Measurements from ENCODE around the gene PNPLA2. TPM values are rescaled to one million over a fixed set of nuclear protein-coding genes. Genes with fewer than 3 reads are reported as not detected.
A peak's percentile ranks its signal among the peaks of the same experiment; 100 is the strongest.

Gene PNPLA2
- total and polyA plus RNA-seq, 7 donors, result 64.8 to 247 (median 125) TPM

DNA sequence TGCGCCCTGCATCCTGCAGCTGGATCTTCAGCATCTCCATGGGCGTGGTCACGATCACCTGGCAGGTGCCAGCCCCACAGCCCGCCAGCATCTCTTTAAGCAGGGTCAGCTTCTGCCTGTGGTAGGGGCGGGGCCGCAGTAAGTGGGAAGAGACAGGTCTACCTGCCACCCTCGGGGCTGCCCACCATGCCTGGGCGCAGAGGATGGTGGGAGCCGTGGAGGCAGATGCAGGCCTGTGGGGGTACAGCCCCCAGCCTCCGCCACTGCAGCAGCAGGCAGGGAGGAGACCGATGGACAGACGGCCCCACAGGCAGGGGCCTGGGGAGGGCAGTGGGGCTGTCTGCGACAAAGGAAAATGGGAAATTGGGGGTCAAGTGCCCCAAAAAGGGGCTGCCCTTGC lies 25.8 kb upstream of the PNPLA2 start:
- intact Hi-C loops (cut with DNase I), result no loop called here

DNA sequence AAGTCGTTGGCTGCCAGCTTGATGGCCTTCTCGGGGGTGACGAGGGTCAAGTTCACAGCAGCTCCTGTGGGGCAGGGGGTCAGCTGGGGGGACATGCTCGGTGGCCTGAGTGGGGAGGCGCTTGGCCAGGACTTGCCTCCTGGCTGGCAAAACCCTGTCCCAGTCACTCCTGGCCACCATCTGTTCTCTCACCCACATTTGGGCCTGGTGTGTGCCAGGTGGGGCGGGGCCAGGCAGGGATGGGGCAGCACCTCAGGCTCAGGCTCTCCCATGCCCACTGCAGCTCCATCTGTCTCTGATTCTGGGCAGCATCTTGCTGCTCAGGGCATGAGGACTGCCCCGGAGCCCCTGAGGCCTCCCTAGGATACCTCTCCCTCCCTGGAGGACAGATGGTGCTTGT lies 25.2 kb upstream of the PNPLA2 start:
- TF ChIP-seq, protein P1, sequence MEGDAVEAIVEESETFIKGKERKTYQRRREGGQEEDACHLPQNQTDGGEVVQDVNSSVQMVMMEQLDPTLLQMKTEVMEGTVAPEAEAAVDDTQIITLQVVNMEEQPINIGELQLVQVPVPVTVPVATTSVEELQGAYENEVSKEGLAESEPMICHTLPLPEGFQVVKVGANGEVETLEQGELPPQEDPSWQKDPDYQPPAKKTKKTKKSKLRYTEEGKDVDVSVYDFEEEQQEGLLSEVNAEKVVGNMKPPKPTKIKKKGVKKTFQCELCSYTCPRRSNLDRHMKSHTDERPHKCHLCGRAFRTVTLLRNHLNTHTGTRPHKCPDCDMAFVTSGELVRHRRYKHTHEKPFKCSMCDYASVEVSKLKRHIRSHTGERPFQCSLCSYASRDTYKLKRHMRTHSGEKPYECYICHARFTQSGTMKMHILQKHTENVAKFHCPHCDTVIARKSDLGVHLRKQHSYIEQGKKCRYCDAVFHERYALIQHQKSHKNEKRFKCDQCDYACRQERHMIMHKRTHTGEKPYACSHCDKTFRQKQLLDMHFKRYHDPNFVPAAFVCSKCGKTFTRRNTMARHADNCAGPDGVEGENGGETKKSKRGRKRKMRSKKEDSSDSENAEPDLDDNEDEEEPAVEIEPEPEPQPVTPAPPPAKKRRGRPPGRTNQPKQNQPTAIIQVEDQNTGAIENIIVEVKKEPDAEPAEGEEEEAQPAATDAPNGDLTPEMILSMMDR (IDR thresholded peaks at IDR 0.05), result no peak
- Histone ChIP-seq H3K36me3 (ENCODE audit: insufficient read depth in 1 of 2, low read depth in 1 of 2) (no peaks in the 10 kb centered on the region), H3K27ac (no peak overlapping the region), H3K9me3 (no peaks in the 10 kb centered on the region), H3K4me1 (peaks cover 19% of the 10 kb centered on the region), H3K27me3 (ENCODE audit: insufficient read depth in 3 of 3, low read length in 2 of 3) (peaks cover 0 to 31% (median 15%) of the 10 kb centered on the region in 3 donors), H3K4me3 (no peak overlapping the region)
- ATAC-seq, result peak in 1 of 4 donors; percentile 22
- intact Hi-C loops (cut with DNase I), result no loop called here
- peak in 1 of 2 donors; percentile 51 for DNase-seq
- WGBS, 3 donors, result 36 to 53% (median 38%) methylated on average over 6 to 7 of the region's 7 CpGs

More for the DNA sequence above, 25.8 kb upstream of the PNPLA2 start:
- H3K4me1 ChIP-seq, result peaks cover 16% of the 10 kb centered on the region
- WGBS, 3 donors, result 91 to 95% (median 95%) methylated on average over 12 to 13 of the region's 13 CpGs
- no peak overlapping the region for H3K27ac ChIP-seq
- ATAC-seq (no peak), DNase-seq (peak in 1 of 2 donors; percentile 52)
- H3K4me3 ChIP-seq, result no peak overlapping the region
- H3K36me3 ChIP-seq (ENCODE audit: insufficient read depth in 1 of 2, low read depth in 1 of 2), result no peaks in the 10 kb centered on the region
- no peaks in the 10 kb centered on the region for H3K9me3 ChIP-seq
- H3K27me3 ChIP-seq (ENCODE audit: insufficient read depth in 3 of 3, low read length in 2 of 3), result peaks cover 0 to 37% (median 15%) of the 10 kb centered on the region in 3 donors
- TF ChIP-seq, protein P1 (IDR thresholded peaks at IDR 0.05), result no peak

DNA sequence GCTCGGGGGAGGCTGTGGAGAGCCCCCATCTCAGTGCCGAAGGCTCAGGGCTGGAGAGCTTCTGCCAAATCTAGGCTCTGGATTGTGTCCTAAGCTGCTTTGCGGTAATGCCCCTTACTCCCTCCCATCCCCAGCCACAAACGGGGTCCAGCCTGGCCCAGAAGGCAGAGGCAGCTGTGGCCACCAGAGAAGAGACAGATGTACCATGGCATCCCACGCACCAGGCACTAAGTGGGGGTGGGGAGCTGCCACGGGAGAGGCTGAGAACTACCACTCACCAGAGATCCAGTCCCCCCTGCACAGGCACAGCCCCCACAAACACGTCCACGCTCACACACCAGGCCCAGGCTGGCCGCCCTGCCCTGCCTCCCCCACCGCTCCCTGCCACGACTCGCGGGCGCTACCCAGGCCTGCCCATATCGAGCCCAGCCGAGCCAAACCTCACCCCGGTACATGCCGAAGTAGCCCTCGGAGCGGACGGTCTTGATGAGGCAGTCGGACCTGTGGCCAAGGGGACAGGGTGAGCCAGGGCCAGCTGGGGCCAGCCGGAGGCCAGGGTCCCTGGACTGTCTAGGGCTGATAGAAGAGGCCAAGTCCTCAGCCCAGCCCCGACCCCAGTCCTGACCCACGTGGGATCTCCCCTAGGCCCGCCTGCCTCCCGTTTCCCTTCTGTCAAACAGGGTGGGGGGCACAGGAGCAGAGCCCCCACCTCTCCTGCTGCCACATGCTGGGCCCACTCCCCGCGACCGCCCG lies 24.5 kb upstream of the PNPLA2 start:
- H3K4me1 ChIP-seq, result peaks cover 21% of the 10 kb centered on the region
- peaks cover 0 to 4% of the 10 kb centered on the region in 2 donors for H3K36me3 ChIP-seq (ENCODE audit: insufficient read depth in 1 of 2, low read depth in 1 of 2)
- intact Hi-C loops (cut with DNase I), result no loop called here
- H3K4me3 ChIP-seq, result no peak overlapping the region
- DNase-seq, result peak in 1 of 2 donors; percentile 56
- no peak for ATAC-seq
- H3K9me3 ChIP-seq, result no peaks in the 10 kb centered on the region
- peaks cover 0 to 25% (median 15%) of the 10 kb centered on the region in 3 donors for H3K27me3 ChIP-seq (ENCODE audit: insufficient read depth in 3 of 3, low read length in 2 of 3)
- TF ChIP-seq, protein P1 (IDR thresholded peaks at IDR 0.05), result no peak
- WGBS, 3 donors, result 56 to 79% (median 63%) methylated on average over 31 of the region's 31 CpGs
- H3K27ac ChIP-seq, result no peak overlapping the region

DNA sequence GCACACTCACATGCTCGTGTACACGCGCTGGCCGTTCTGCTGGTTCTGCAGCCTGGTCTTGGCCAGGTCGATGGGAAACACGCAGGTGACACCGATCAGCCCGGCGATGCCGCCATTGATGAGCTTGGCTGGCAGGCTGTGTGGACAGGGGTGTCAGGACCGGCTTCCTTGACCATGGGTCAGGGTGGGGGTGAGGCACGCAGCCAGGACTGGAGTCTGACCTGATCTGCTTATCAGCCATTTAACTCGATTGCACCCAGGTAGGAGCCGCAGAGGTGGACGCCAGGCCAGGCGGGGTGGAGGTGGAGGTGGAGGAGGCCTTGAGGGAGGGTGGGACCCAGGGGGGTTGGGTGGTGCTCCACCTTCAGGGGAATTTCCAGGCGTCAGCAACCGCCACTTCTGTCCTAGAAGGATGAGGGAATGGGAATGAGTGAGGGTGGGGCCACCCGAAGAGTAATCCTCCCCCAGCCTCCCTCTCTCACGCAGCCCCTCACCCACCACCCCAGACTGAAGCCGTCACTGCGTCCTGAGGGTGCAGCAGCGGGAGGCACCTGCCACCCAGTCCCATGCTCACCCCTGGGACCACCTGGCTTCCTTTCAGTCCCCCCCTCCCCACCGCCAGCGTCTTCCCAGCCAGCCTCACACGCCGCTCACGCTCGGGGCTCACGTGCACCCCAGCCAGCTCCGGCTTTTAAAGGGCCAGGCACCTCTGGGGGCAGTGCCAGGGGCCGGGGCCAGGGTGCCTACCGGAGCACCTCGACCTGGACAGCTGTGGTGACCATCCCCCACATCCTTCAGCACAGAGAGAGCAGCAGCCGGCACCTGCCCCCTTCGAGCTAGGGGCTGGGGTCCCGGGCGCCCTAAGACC lies 23.7 kb upstream of the PNPLA2 start:
- H3K27me3 ChIP-seq (ENCODE audit: insufficient read depth in 3 of 3, low read length in 2 of 3), result peaks cover 0 to 17% (median 10%) of the 10 kb centered on the region in 3 donors
- TF ChIP-seq, protein P1 (IDR thresholded peaks at IDR 0.05), result no peak
- peak in 1 of 2 donors; percentile 63 for DNase-seq
- peaks cover 0 to 12% of the 10 kb centered on the region in 2 donors for H3K36me3 ChIP-seq (ENCODE audit: insufficient read depth in 1 of 2, low read depth in 1 of 2)
- 57 to 69% (median 65%) methylated on average over 30 to 38 of the region's 38 CpGs for WGBS, 3 donors
- H3K27ac ChIP-seq, result no peak overlapping the region
- no peak overlapping the region for H3K4me3 ChIP-seq
- H3K4me1 ChIP-seq, result peaks cover 21% of the 10 kb centered on the region
- ATAC-seq, result no peak
- intact Hi-C loops (cut with DNase I), result no loop called here
- no peaks in the 10 kb centered on the region for H3K9me3 ChIP-seq

Data from psoas muscle (tissue), 8 donors.